ENCODE data around the gene TSPAN5. TPM values are rescaled to one million over a fixed set of nuclear protein-coding genes. Genes with fewer than 3 reads are reported as not detected.

The TSPAN5 gene
- total and polyA plus RNA-seq, 7 experiments from 2014 or later = 3.3 to 31.6 (median 7.8) TPM

- Mint-ChIP-seq H3K27ac (no peak overlapping the region), H3K36me3 (peaks cover 0 to 36% (median 8%) of the 10 kb centered on the region in 5 donors), H3K27me3 (no peaks in the 10 kb centered on the region), H3K9me3 (peaks cover 0 to 2% (median 0%) of the 10 kb centered on the region in 11 donors), H3K4me1 (peaks cover 8 to 47% (median 18%) of the 10 kb centered on the region in 7 donors), H3K4me3 (no peak overlapping the region)
- H3K36me3 ChIP-seq (ENCODE audit: control insufficient read depth in 2 of 3, insufficient read depth in 3 of 3, low read length in 3 of 3) = no peaks in the 10 kb centered on the region
- no peak overlapping the region for H3K4me3 ChIP-seq (ENCODE audit: low read length)
- no peaks in the 10 kb centered on the region for H3K9me3 ChIP-seq (ENCODE audit: control insufficient read depth in 2 of 3, low read length in 3 of 3)
- ATAC-seq (no peak), DNase-seq (no peak)
- no peak overlapping the region for H3K27ac ChIP-seq (ENCODE audit: low read depth, low read length)
- no peaks in the 10 kb centered on the region for H3K27me3 ChIP-seq (ENCODE audit: control insufficient read depth in 2 of 2, insufficient read depth in 2 of 2, low read length in 2 of 2)
- intact Hi-C loops (cut with micrococcal nuclease) = no loop called here
- CTCF ChIA-PET = no interaction called here
- POLR2A ChIA-PET = no interaction called here
- H3K4me1 ChIP-seq (ENCODE audit: control insufficient read depth in 2 of 2, insufficient read depth in 2 of 2, low read length in 2 of 2) = peaks cover 0 to 5% of the 10 kb centered on the region in 2 donors
These were observed 150.2 kb downstream of the TSPAN5 start for GRCh38 chr4:98508248-98508647.

- ATAC-seq = no peak
- Mint-ChIP-seq H3K9me3 (peaks cover 0 to 2% (median 0%) of the 10 kb centered on the region in 11 donors), H3K4me1 (peaks cover 3 to 42% (median 13%) of the 10 kb centered on the region in 7 donors), H3K27ac (no peak overlapping the region), H3K36me3 (peaks cover 0 to 46% (median 14%) of the 10 kb centered on the region in 5 donors), H3K4me3 (no peak overlapping the region), H3K27me3 (no peaks in the 10 kb centered on the region)
- no peaks in the 10 kb centered on the region for H3K9me3 ChIP-seq (ENCODE audit: control insufficient read depth in 2 of 3, low read length in 3 of 3)
- H3K36me3 ChIP-seq (ENCODE audit: control insufficient read depth in 2 of 3, insufficient read depth in 3 of 3, low read length in 3 of 3) = no peaks in the 10 kb centered on the region
- ChIA-PET CTCF (no interaction called here), POLR2A (no interaction called here)
- no peak overlapping the region for H3K4me3 ChIP-seq (ENCODE audit: low read length)
- no peak overlapping the region for H3K27ac ChIP-seq (ENCODE audit: low read depth, low read length)
- peaks cover 0 to 5% of the 10 kb centered on the region in 2 donors for H3K4me1 ChIP-seq (ENCODE audit: control insufficient read depth in 2 of 2, insufficient read depth in 2 of 2, low read length in 2 of 2)
- intact Hi-C loops (cut with micrococcal nuclease) = no loop called here
- H3K27me3 ChIP-seq (ENCODE audit: control insufficient read depth in 2 of 2, insufficient read depth in 2 of 2, low read length in 2 of 2) = no peaks in the 10 kb centered on the region
- no peak for DNase-seq
These were observed 151.1 kb downstream of the TSPAN5 start for GRCh38 chr4:98507299-98507698.

GRCh38 chr4:98506462-98507132 is 151.8 kb downstream of the TSPAN5 start:
- Histone ChIP-seq H3K9me3 (ENCODE audit: control insufficient read depth in 2 of 3, low read length in 3 of 3) (no peaks in the 10 kb centered on the region), H3K27me3 (ENCODE audit: control insufficient read depth in 2 of 2, insufficient read depth in 2 of 2, low read length in 2 of 2) (no peaks in the 10 kb centered on the region), H3K4me1 (ENCODE audit: control insufficient read depth in 2 of 2, insufficient read depth in 2 of 2, low read length in 2 of 2) (peaks cover 0 to 5% of the 10 kb centered on the region in 2 donors), H3K4me3 (ENCODE audit: low read length) (no peak overlapping the region), H3K27ac (ENCODE audit: low read depth, low read length) (no peak overlapping the region), H3K36me3 (ENCODE audit: control insufficient read depth in 2 of 3, insufficient read depth in 3 of 3, low read length in 3 of 3) (no peaks in the 10 kb centered on the region)
- intact Hi-C loops (cut with micrococcal nuclease) = no loop called here
- POLR2A ChIA-PET = no interaction called here
- Mint-ChIP-seq H3K4me3 (no peak overlapping the region), H3K36me3 (peaks cover 5 to 53% (median 19%) of the 10 kb centered on the region in 5 donors), H3K27me3 (no peaks in the 10 kb centered on the region), H3K4me1 (peaks cover 5 to 48% (median 14%) of the 10 kb centered on the region in 7 donors), H3K27ac (no peak overlapping the region), H3K9me3 (peaks cover 0 to 2% (median 0%) of the 10 kb centered on the region in 11 donors)
- ATAC-seq (no peak), DNase-seq (no peak)
- CTCF ChIA-PET = no interaction called here

GRCh38 chr4:98505992-98506391 is 152.4 kb downstream of the TSPAN5 start:
- Mint-ChIP-seq H3K4me3 (no peak overlapping the region), H3K36me3 (peaks cover 10 to 59% (median 25%) of the 10 kb centered on the region in 5 donors), H3K4me1 (peaks cover 5 to 50% (median 10%) of the 10 kb centered on the region in 7 donors), H3K9me3 (peaks cover 0 to 2% (median 0%) of the 10 kb centered on the region in 11 donors), H3K27ac (no peak overlapping the region), H3K27me3 (no peaks in the 10 kb centered on the region)
- ATAC-seq (no peak), DNase-seq (no peak)
- ChIA-PET CTCF (no interaction called here), POLR2A (no interaction called here)
- Histone ChIP-seq H3K27ac (ENCODE audit: low read depth, low read length) (no peak overlapping the region), H3K36me3 (ENCODE audit: control insufficient read depth in 2 of 3, insufficient read depth in 3 of 3, low read length in 3 of 3) (no peaks in the 10 kb centered on the region), H3K27me3 (ENCODE audit: control insufficient read depth in 2 of 2, insufficient read depth in 2 of 2, low read length in 2 of 2) (no peaks in the 10 kb centered on the region), H3K9me3 (ENCODE audit: control insufficient read depth in 2 of 3, low read length in 3 of 3) (no peaks in the 10 kb centered on the region), H3K4me1 (ENCODE audit: control insufficient read depth in 2 of 2, insufficient read depth in 2 of 2, low read length in 2 of 2) (peaks cover 0 to 5% of the 10 kb centered on the region in 2 donors), H3K4me3 (ENCODE audit: low read length) (no peak overlapping the region)
- intact Hi-C loops (cut with micrococcal nuclease) = no loop called here

GRCh38 chr4:98504091-98504490 is 154.3 kb downstream of the TSPAN5 start:
- Mint-ChIP-seq H3K27me3 (no peaks in the 10 kb centered on the region), H3K4me1 (peaks cover 0 to 32% (median 5%) of the 10 kb centered on the region in 7 donors), H3K9me3 (peaks cover 0 to 2% (median 0%) of the 10 kb centered on the region in 11 donors), H3K4me3 (no peak overlapping the region), H3K27ac (no peak overlapping the region), H3K36me3 (peaks cover 10 to 50% (median 25%) of the 10 kb centered on the region in 5 donors)
- ChIA-PET POLR2A (no interaction called here), CTCF (no interaction called here)
- no peaks in the 10 kb centered on the region for H3K27me3 ChIP-seq (ENCODE audit: control insufficient read depth in 2 of 2, insufficient read depth in 2 of 2, low read length in 2 of 2)
- no peaks in the 10 kb centered on the region for H3K4me1 ChIP-seq (ENCODE audit: control insufficient read depth in 2 of 2, insufficient read depth in 2 of 2, low read length in 2 of 2)
- DNase-seq = no peak
- H3K4me3 ChIP-seq (ENCODE audit: low read length) = no peak overlapping the region
- no peak overlapping the region for H3K27ac ChIP-seq (ENCODE audit: low read depth, low read length)
- ATAC-seq = no peak
- no peaks in the 10 kb centered on the region for H3K36me3 ChIP-seq (ENCODE audit: control insufficient read depth in 2 of 3, insufficient read depth in 3 of 3, low read length in 3 of 3)
- intact Hi-C loops (cut with micrococcal nuclease) = no loop called here
- no peaks in the 10 kb centered on the region for H3K9me3 ChIP-seq (ENCODE audit: control insufficient read depth in 2 of 3, low read length in 3 of 3)

- no peak overlapping the region for H3K4me3 Mint-ChIP-seq
- ChIA-PET POLR2A (no interaction called here), CTCF (no interaction called here)
- ATAC-seq = no peak
- peaks cover 0 to 28% (median 5%) of the 10 kb centered on the region in 7 donors for H3K4me1 Mint-ChIP-seq
- H3K27me3 Mint-ChIP-seq = no peaks in the 10 kb centered on the region
- peaks cover 0 to 2% (median 0%) of the 10 kb centered on the region in 11 donors for H3K9me3 Mint-ChIP-seq
- H3K9me3 ChIP-seq (ENCODE audit: control insufficient read depth in 2 of 3, low read length in 3 of 3) = no peaks in the 10 kb centered on the region
- H3K27me3 ChIP-seq (ENCODE audit: control insufficient read depth in 2 of 2, insufficient read depth in 2 of 2, low read length in 2 of 2) = no peaks in the 10 kb centered on the region
- H3K4me1 ChIP-seq (ENCODE audit: control insufficient read depth in 2 of 2, insufficient read depth in 2 of 2, low read length in 2 of 2) = no peaks in the 10 kb centered on the region
- intact Hi-C loops (cut with micrococcal nuclease) = no loop called here
- H3K27ac ChIP-seq (ENCODE audit: low read depth, low read length) = no peak overlapping the region
- peaks cover 0 to 3% (median 0%) of the 10 kb centered on the region in 3 experiments for H3K36me3 ChIP-seq (ENCODE audit: control insufficient read depth in 2 of 3, insufficient read depth in 3 of 3, low read length in 3 of 3)
- no peak overlapping the region for H3K4me3 ChIP-seq (ENCODE audit: low read length)
- H3K36me3 Mint-ChIP-seq = peaks cover 10 to 49% (median 25%) of the 10 kb centered on the region in 5 donors
- no peak for DNase-seq
- H3K27ac Mint-ChIP-seq = no peak overlapping the region
These were observed 154.7 kb downstream of the TSPAN5 start for GRCh38 chr4:98503676-98504075.

- DNase-seq = no peak
- CTCF ChIA-PET = interaction anchor here (0.6 kb wide), 1 partner anchor 293 kb away, joined by 3 read pairs; no protein-coding TSS in a partner anchor
- H3K9me3 Mint-ChIP-seq = peaks cover 0 to 2% (median 0%) of the 10 kb centered on the region in 11 donors
- no peak for ATAC-seq
- Histone ChIP-seq H3K9me3 (ENCODE audit: control insufficient read depth in 2 of 3, low read length in 3 of 3) (no peaks in the 10 kb centered on the region), H3K4me3 (ENCODE audit: low read length) (no peak overlapping the region), H3K36me3 (ENCODE audit: control insufficient read depth in 2 of 3, insufficient read depth in 3 of 3, low read length in 3 of 3) (peaks cover 0 to 3% (median 0%) of the 10 kb centered on the region in 3 experiments), H3K4me1 (ENCODE audit: control insufficient read depth in 2 of 2, insufficient read depth in 2 of 2, low read length in 2 of 2) (no peaks in the 10 kb centered on the region), H3K27ac (ENCODE audit: low read depth, low read length) (no peak overlapping the region), H3K27me3 (ENCODE audit: control insufficient read depth in 2 of 2, insufficient read depth in 2 of 2, low read length in 2 of 2) (no peaks in the 10 kb centered on the region)
- POLR2A ChIA-PET = no interaction called here
- no peaks in the 10 kb centered on the region for H3K27me3 Mint-ChIP-seq
- peaks cover 10 to 49% (median 25%) of the 10 kb centered on the region in 5 donors for H3K36me3 Mint-ChIP-seq
- intact Hi-C loops (cut with micrococcal nuclease) = no loop called here
- H3K27ac Mint-ChIP-seq = no peak overlapping the region
- H3K4me1 Mint-ChIP-seq = peaks cover 0 to 27% (median 6%) of the 10 kb centered on the region in 7 donors
- H3K4me3 Mint-ChIP-seq = no peak overlapping the region
These were observed 155.8 kb downstream of the TSPAN5 start for GRCh38 chr4:98502624-98503023.
